Suprapubic skin (tissue), 4 donors: ENCODE measurements around the gene ANGPTL7.

Experiments
- POLR2A ChIP-seq, 2 donors: fragments of 450-650 bp; IDR thresholded peaks; one replicate each; pipeline ENCODE4 v1.6.1; 2017; ENCODE audit warnings: antibody characterized with exemption in 2 of 2, mild to moderate bottlenecking in 2 of 2, moderate library complexity in 2 of 2
- POLR2AphosphoS5 ChIP-seq, 3 donors: sonication (generic); formaldehyde crosslinking; IDR thresholded peaks; one replicate each; pipeline ENCODE4 v1.6.1; 2017; ENCODE audit warnings: antibody characterized with exemption in 3 of 3
- TF ChIP-seq, protein P1 (sequence below), 2 donors: fragments of 200-600 bp in 1 of 2; fragments of 450-650 bp in 1 of 2; sonication (generic) in 1 of 2; IDR thresholded peaks; one replicate each; pipeline ENCODE4 v1.5.1; 2016 to 2019; ENCODE audit warnings: antibody characterized with exemption in 2 of 2, mild to moderate bottlenecking in 1 of 2, moderate library complexity in 1 of 2

DNA sequence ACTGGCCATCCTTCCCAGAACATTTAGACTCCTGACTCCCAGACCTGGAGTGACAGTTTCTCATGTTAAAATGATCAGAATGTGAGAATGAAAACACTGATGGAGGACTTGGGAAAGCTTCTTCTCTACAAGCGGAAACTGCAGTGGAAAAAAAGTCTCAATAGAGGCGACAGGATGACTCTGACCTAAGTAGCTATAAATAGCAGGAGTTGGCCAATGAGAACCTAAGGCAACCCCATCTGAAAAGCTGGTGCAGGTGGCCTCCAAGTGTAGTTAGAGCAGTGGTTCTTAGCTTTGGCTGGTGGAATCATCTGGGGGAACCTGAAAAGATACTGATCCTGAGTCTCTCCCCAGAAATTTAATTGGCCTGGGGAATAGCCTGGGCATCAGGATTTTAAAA is 45.2 kb upstream of the ANGPTL7 start:
- TF ChIP-seq POLR2AphosphoS5 (IDR thresholded peaks at IDR 0.05): no peak
- no peak for TF ChIP-seq POLR2A (IDR thresholded peaks at IDR 0.05)
- TF ChIP-seq, protein P1, sequence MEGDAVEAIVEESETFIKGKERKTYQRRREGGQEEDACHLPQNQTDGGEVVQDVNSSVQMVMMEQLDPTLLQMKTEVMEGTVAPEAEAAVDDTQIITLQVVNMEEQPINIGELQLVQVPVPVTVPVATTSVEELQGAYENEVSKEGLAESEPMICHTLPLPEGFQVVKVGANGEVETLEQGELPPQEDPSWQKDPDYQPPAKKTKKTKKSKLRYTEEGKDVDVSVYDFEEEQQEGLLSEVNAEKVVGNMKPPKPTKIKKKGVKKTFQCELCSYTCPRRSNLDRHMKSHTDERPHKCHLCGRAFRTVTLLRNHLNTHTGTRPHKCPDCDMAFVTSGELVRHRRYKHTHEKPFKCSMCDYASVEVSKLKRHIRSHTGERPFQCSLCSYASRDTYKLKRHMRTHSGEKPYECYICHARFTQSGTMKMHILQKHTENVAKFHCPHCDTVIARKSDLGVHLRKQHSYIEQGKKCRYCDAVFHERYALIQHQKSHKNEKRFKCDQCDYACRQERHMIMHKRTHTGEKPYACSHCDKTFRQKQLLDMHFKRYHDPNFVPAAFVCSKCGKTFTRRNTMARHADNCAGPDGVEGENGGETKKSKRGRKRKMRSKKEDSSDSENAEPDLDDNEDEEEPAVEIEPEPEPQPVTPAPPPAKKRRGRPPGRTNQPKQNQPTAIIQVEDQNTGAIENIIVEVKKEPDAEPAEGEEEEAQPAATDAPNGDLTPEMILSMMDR (IDR thresholded peaks at IDR 0.05): no peak
